NT2/D1 (cell line): ENCODE measurements around the gene RUNX3.

Experiments used
- SUZ12 ChIP-seq: IDR thresholded peaks from 2 replicates; pipeline ENCODE4 v1.6.1; 2011; ENCODE audit not compliant: insufficient read length, insufficient read depth; ENCODE audit errors: extremely low read depth
- ZNF274 ChIP-seq: IDR thresholded peaks from 2 replicates; pipeline ENCODE4 v1.6.1; 2011; ENCODE audit warnings: mild to moderate bottlenecking, low read depth, low read length

GRCh38 chr1:24890887-24891286 is 39.2 kb downstream of the RUNX3 start:
- TF ChIP-seq ZNF274 (no peak), SUZ12 (no peak)
